GM21619 (cell line): Measurements from ENCODE around the gene C16orf74.

ENCODE experiments used
- ATAC-seq: cut with Tn5 transposase; IDR thresholded peaks from one replicate; pipeline ENCODE4 v1.9.1; 2021; ENCODE audit not compliant: unreplicated experiment

Gene C16orf74

DNA sequence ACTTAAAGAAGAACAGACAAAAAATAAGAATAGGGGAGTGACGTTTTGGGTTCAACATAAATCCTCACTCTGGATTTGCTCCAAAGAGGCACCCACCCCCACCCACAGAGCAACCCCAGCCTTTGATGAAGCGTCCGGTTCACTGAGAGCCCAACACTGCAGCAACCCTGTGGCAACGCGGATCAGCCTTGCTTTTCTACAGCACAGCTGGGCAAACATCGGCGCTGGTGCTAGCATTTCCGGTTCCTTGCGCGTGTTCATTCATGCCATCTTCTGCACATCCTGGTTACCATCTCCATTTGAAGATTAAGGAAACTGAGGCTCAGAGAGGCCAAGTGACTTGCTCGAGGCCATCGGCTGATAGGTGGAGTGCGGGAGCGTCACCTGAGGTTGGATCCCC lies 53.5 kb downstream of the C16orf74 start:
- ATAC-seq = no peak

DNA sequence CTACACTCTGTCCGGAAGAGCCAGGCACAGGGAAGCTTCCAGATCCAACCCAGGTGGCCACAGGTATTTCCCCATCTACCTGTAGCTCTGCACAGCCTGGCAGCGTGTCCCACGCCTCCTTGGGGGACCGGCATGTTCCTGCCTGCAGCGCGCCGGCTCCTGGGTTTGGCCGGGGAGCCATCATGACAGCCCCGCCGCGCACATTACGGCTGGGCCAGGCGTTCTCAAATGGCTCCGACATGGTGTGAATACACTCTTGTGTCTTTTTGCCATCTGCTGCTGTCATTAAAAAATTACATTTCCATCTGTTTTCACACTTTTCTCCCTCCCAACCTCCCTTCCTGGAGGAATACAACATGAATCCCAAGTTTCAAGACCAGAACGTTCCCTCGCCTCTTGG lies 54.1 kb downstream of the C16orf74 start:
- no peak for ATAC-seq

- ATAC-seq = no peak
Measured at GRCh38 chr16:85695196-85696128, 55.4 kb downstream of the C16orf74 start.

GRCh38 chr16:85690469-85691064 lies 60.3 kb downstream of the C16orf74 start:
- ATAC-seq = no peak

GRCh38 chr16:85689950-85690320 lies 61.0 kb downstream of the C16orf74 start:
- no peak for ATAC-seq

- ATAC-seq = no peak
Measured at GRCh38 chr16:85689285-85689949, 61.5 kb downstream of the C16orf74 start.

- peak; percentile 86 for ATAC-seq
Measured at GRCh38 chr16:85688586-85689284, 62.2 kb downstream of the C16orf74 start, which contains the start of gene GINS2. GINS2 (minus strand) TSS chr16:85688954; CDS start chr16:85688898, 56 bp downstream.

DNA sequence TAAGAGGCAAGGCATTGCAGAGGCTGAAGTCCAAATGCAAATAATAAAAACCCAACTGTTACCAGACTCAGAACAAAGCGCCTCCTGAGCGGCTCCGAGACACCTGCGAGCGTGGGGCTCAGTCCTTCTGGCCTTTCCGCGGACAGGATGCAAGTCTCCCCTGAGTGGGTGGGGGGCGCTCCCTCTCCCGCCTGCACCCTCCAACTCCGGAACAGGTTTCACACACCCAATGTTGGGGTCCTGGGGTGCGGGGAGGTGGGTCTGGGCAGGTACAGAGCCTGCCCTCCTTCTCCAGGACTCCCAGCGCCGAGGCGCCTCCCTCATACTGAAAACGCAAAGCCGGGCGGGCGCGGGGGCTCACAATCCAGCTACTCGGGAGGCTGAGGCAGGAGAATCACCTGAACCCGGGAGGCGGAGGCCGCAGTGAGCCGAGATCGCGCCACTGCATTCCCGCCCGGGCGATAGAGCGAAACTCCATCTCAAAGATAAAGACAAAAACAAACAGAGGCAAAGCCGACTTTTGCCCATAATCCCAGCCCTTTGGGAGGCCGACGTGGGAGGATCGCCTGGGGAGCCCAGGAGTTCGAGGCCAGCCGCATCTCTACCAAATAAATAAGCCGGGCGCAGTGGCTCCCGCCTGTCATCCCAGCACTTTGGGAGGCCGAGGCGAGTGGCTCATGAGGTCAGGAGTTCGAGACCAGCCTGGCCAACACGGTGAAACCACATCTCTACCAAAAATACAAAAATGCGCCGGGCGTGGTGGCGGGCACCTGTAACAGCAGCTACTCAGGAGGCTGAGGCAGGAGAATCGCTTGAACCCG lies 63.0 kb downstream of the C16orf74 start:
- ATAC-seq = no peak

GRCh38 chr16:85686912-85687591 lies 63.8 kb downstream of the C16orf74 start:
- ATAC-seq = no peak

DNA sequence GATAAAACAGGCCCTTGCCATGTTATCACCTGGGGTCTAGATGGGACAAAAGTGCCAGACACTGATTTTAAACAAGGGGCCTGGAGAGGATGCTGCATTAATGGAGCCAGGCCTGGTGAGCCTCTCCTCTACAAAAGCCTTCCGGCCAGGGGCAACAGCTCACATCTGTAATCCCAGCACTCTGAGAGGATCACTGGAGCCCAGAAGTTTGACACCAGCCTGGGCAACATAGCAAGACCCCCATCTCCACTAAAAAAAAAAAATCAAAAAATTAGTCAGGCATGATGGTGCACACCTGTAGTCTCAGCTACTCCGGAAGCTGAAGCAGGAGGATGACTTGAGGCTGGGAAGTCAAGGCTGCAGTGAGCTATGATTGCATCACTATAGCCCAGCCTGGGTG lies 65.6 kb downstream of the C16orf74 start:
- ATAC-seq = no peak

DNA sequence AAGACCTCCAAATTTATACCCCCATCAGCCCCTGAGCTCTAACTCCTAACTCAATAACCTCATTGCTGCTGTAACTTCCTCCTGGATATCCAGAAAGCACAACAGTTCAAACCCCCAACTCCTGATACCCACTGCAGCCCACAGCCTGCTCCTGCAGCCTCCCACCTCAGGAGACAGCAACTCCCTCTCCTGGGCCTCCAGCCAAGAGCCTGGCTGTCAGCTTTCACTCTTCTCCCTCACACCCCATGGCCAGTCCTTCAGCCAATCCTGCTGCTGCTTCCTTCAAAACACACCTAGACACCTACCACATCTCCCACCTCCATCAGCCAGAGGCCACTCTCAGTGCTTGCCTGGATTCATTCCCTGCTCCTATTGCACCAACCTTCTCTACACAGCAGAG lies 67.5 kb downstream of the C16orf74 start:
- ATAC-seq = no peak

DNA sequence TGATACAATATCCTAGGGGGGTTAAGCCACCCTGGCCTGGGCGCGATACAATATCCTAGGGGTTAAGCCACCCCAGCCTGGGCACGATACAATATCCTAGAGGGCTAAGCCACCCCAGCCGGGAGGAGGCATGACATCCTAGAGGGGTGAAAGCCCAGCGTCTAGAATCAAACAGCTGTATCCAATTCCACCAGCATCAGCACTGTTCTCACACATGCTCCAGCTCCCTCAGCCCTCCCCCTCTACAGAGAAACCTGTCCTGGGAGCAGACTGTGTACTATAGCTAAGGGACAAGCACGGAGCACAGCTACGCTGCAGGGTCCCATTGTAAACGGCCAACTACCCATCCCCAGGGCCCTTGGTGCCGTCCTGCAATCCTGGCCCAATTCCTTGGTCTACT lies 68.4 kb downstream of the C16orf74 start:
- no peak for ATAC-seq

GRCh38 chr16:85681255-85681654 lies 69.6 kb downstream of the C16orf74 start:
- no peak for ATAC-seq

GRCh38 chr16:85680352-85680944 lies 70.4 kb downstream of the C16orf74 start:
- ATAC-seq = no peak

GRCh38 chr16:85679870-85680269 lies 71.0 kb downstream of the C16orf74 start:
- no peak for ATAC-seq

- no peak for ATAC-seq
Measured at GRCh38 chr16:85678821-85679220, 72.1 kb downstream of the C16orf74 start.

GRCh38 chr16:85678016-85678415 lies 72.9 kb downstream of the C16orf74 start:
- ATAC-seq = no peak

GRCh38 chr16:85677383-85677967 lies 73.4 kb downstream of the C16orf74 start:
- ATAC-seq = no peak

DNA sequence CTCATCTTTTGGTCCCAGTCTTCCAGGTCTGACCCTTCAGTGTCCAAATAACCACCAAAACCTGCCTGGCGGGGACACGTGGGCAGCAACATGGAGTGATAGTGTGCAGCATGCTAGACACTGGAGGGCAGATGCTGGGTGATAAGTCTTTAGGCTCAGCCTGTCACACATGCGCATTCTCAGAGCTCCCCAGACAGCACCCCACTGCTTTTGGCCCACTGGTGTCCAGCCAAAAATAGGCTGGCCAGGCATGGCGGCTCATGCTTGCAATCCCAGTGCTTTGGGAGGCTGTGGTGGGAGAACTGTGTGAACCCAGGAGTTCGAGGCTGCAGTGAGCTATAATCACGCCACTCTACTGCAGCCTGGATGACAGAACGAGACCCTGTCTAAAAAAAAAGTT lies 74.4 kb downstream of the C16orf74 start:
- ATAC-seq = no peak
